ENCODE measurements around the gene CCDC92B.

CCDC92B gene

DNA sequence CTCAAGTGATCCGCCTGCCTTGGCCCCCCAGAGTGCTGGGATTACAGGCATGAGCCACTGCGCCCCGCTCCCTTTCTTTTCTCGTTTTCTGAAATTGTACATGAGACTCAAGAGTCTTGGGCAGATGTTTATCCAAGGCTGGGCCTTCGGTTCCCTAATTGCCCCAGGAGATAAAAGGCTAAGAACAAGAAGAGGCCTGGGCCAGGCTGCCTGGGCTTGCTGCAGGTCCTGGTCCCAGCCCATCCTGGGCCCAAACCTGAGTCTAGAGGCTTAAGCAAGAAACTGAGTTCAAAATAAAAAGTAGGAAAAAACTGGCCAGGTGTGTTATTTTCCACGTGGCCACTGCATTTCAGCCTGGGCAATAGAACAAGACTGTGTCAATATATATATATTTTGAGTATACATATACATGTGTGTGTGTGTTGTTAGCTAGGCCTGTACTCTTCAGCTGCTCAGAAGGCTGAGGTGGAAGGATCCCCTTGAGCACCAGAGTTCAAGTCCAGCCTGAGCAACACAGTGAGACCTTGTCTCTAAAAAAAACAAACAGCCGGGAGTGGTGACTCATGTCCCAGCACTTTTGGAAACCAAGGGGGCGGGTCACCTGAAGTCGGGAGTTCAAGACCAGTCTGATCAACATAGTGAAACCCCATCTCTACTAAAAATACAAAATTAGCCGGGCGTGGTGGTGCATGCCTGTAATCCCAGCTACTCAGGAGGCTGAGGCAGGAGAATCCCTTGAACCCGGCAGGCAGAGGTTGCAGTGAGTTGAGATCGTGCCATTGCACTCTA, 31.1 kb downstream of the CCDC92B start:
- DNase-seq: no peak

DNA sequence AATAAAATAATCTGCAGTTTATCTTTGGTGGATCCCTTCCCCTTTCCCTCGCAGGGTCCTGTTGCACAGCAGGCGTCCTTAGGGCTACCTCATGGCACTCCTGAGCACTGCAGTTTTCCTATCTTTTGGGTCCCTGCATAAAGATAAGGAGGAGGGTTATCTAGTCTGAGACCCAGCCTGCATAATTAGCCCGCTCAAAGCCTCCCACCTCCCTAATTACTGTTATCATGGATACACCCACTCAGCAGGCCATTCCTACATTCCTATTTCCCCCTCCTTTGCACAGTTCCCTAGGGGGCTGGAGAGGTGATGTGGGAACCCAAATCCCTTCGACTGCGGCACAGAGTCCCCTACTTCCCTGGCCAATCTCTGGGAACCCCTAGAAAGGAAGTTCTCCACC, 32.8 kb downstream of the CCDC92B start:
- DNase-seq: no peak

- DNase-seq: no peak
Measured at GRCh38 chr17:2713881-2714280, 35.6 kb downstream of the CCDC92B start.

- no peak for DNase-seq
Measured at GRCh38 chr17:2712300-2713043, 37.0 kb downstream of the CCDC92B start.

- peak; percentile 98 for DNase-seq
Measured at GRCh38 chr17:2711608-2712299, 37.7 kb downstream of the CCDC92B start, which contains the start of gene CLUH. TSS of gene CLUH (minus strand) at chr17:2711764. CDS start at chr17:2711661, 103 bp downstream.

- DNase-seq: peak; percentile 62
Measured at GRCh38 chr17:2710803-2711607, 38.4 kb downstream of the CCDC92B start.

DNA sequence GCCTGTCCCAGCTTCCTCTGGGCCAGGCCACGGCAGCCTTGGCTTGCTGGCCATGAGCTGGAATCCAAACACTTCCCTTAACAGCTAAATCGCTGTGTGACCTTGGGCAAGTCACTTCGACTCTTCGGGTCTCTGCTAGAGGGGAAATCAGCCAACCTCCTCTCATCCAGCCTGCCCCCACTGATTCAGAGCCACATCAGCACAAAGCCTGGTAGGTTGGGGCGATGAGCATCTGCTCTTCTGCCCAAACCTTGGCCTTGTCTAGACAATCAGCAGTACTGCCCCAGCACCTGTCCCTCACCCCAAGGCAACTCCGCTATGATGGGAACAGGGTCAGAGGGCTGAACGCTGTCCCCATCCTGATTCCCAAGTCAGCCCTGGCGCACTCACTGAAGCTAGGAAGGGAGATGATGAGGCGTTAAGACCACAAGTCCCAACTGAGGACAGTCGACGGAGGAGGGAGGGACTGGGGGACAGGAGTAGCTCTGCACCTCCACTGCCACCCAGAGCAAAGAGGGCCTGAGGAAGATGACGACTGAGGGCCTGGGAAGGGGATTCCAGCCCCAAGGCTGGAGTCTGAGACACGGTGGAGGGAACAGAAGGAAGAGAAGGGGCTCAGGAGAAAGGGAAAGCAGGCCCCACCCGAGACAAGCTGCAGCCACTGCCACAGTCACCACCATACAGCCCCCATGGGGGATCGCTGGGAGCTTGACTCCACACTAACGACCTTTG, 39.2 kb downstream of the CCDC92B start:
- no peak for DNase-seq

DNA sequence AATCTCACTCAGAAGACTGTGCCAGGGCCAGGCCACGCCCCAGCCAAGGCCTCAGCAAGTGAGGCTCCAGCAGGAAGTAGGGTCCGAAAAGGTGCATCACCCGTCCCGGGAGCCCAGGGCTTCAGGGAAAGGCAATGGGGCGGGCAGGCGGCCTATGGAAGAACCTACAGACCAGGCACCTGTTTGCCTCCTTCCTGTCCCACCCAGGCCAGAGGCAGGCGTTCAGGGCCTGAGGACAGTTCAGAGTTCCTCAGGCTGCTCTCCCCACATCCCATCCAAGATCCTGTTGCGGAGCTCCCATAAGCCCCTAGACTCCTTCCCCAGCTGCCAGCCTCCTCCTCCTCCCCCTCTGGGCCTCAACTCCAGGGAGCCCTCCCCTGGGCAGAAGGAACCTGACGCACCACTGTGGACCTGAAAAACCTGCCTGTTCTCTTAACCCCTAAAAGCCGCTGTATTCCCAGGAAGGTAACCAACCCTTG, 40.2 kb downstream of the CCDC92B start:
- peak; percentile 27 for DNase-seq

DNA sequence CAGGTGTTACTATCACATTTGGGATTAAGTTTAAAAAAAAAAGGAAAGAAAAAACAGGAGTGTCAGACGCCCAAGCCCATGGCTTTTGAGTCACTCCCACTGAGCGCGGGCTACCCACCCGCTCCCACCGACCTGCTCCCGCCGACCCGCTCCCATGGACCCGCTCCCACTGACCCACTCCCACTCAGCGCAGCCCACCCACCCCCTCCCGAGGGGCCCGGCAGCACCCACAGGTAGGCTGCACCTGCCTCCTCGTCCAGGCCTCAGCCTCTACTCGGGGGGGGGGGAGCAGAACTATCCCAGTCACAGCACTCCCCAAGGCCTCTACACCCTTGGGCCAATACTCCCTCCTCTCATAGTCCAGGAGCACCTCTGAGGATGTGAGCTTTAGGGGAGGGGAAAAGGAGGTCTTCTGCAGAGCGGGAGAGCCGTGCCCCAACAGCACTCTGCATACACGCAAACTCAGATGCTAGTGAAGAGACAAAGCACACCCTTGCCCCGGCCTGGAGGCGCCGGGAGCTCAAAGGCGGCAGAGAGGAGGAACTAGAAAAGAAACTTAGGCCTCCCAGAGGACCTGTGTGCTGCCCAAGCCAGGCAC, 40.8 kb downstream of the CCDC92B start:
- no peak for DNase-seq

GRCh38 chr17:2707721-2708584, 41.5 kb downstream of the CCDC92B start:
- peak; percentile 36 for DNase-seq

- DNase-seq: no peak
Measured at GRCh38 chr17:2706911-2707510, 42.4 kb downstream of the CCDC92B start.

GRCh38 chr17:2705888-2706795, 43.3 kb downstream of the CCDC92B start:
- no peak for DNase-seq

DNA sequence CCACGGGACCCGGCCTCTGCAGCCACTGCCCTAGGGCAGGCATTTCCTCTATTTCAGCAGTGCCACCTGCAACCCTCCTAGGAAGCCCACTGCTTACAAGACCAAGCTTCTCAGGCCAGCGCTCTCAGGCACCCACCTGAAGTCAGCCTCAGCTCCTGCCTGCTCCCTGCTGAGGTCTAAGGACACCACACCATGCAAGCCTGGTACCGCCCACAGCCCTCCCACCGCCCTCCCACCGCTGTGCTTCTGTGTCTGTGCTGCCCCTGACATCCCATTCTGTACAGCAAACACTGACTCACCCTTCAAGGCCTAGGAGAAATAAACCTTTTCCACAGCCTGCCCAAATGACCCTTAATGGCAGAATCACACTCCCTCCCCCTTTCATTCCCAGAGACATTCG, 44.2 kb downstream of the CCDC92B start:
- DNase-seq: no peak

GRCh38 chr17:2704890-2705248, 44.6 kb downstream of the CCDC92B start:
- no peak for DNase-seq

GRCh38 chr17:2704031-2704889, 45.2 kb downstream of the CCDC92B start:
- DNase-seq: no peak

- DNase-seq: no peak
Measured at GRCh38 chr17:2703606-2704005, 45.8 kb downstream of the CCDC92B start.

- no peak for DNase-seq
Measured at GRCh38 chr17:2703181-2703580, 46.3 kb downstream of the CCDC92B start.

Measured in activated CD4-positive, alpha-beta T cell treated with anti-CD3 and anti-CD28 coated beads for 48 hours (primary cell).